ENCODE results near the gene RAB14. TPM values are rescaled to one million over a fixed set of nuclear protein-coding genes. Genes with fewer than 3 reads are reported as not detected.

Gene RAB14
- total RNA-seq, 2 experiments from 2014 or later: 8.6 to 37.1 TPM

DNA sequence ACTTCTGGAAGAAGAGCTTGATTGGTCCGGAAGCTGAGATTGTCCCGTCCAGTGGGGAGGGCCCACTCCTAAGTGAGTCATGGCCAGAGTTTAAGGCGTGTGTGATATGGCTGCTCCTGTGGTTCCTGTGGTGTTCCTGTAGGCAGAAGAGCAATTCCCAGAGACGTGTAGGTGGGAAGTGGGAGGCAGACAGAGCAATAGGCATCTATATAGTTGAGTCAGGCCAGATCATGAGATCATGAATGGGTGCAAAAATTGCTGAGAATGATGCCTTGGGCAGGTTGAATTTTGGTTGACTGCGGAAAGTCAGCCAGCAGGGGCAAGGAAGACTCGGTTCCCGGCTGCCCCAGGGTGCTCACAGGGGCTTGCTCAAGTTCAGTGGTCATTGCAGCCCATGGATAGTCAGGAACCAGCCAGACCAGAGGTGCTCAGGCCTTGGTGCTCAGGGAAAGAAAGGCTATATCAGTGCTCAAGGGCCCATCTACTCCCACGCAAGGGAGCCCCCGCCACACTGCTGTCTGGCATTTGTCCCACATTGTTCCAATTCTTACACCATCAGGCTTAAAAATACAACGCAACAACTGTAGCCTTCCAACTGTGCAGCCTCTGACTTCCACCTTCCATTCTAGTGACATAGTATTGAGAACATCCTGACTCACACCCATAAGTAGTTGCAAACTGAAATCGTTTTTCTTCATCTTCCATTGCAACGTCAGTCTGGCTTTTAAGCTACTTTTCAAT, 45.3 kb upstream of the RAB14 start:
- H2AFZ ChIP-seq (ENCODE audit: low read length): no peak overlapping the region
- no peak overlapping the region for H3K4me3 ChIP-seq (ENCODE audit: low read depth, low read length, poor library complexity, severe bottlenecking)
- H4K20me1 ChIP-seq (ENCODE audit: insufficient read depth, low read length): no peaks in the 10 kb centered on the region
- no TSS peak for BruUV-seq (replicated peaks)
- intact Hi-C loops (cut with micrococcal nuclease; ENCODE audit: unreplicated experiment): no loop called here
- H3K36me3 ChIP-seq (ENCODE audit: insufficient read depth, low read length): peaks cover 7% of the 10 kb centered on the region; the same call in 1 of the 2 replicates
- TF ChIP-seq CTCF (conservative IDR thresholded peaks at IDR 0.05; ENCODE audit: low read length) (no peak), EZH2phosphoT487 (IDR thresholded peaks at IDR 0.05; ENCODE audit: borderline replicate concordance, low read depth, low read length) (no peak)
- H3K9me3 ChIP-seq (ENCODE audit: low read length): peaks cover 9% of the 10 kb centered on the region; the same call in 1 of the 2 replicates
- ChIA-PET CTCF (ENCODE audit: unreplicated experiment) (interaction anchor here (0.6 kb wide), 1 partner anchor 716 kb away, joined by 3 read pairs; no protein-coding TSS in a partner anchor), POLR2A (no interaction called here)
- no peak overlapping the region for H3K4me2 ChIP-seq (ENCODE audit: low read length)
- no peaks in the 10 kb centered on the region for H3K79me2 ChIP-seq (ENCODE audit: insufficient read depth, low read depth, low read length)
- H3K9me2 ChIP-seq (ENCODE audit: insufficient read depth, low read length): no peaks in the 10 kb centered on the region
- DNase-seq (ENCODE audit: low spot score): no peak
- no peaks in the 10 kb centered on the region for H3K4me1 ChIP-seq (ENCODE audit: insufficient read depth, low read length, poor library complexity, severe bottlenecking)
- H3K27ac ChIP-seq (ENCODE audit: low read depth, low read length, poor library complexity, severe bottlenecking): no peak overlapping the region

- no peaks in the 10 kb centered on the region for H3K4me1 ChIP-seq (ENCODE audit: insufficient read depth, low read length, poor library complexity, severe bottlenecking)
- ChIA-PET CTCF (ENCODE audit: unreplicated experiment) (no interaction called here), POLR2A (interaction anchor here (1.5 kb wide), 1 partner anchor 11 kb away, joined by 5 read pairs; no protein-coding TSS in a partner anchor)
- H3K9me2 ChIP-seq (ENCODE audit: insufficient read depth, low read length): no peaks in the 10 kb centered on the region
- no peak for DNase-seq (ENCODE audit: low spot score)
- 0 out of 2 replicates have a peak, but pooled peaks cover 7% of the 10 kb centered on the region for H3K36me3 ChIP-seq (ENCODE audit: insufficient read depth, low read length)
- no peak overlapping the region for H3K4me2 ChIP-seq (ENCODE audit: low read length)
- H4K20me1 ChIP-seq (ENCODE audit: insufficient read depth, low read length): no peaks in the 10 kb centered on the region
- no peak for TF ChIP-seq EZH2phosphoT487 (IDR thresholded peaks at IDR 0.05; ENCODE audit: borderline replicate concordance, low read depth, low read length)
- TF ChIP-seq CTCF (conservative IDR thresholded peaks at IDR 0.05; ENCODE audit: low read length): no peak
- no peak overlapping the region for H2AFZ ChIP-seq (ENCODE audit: low read length)
- intact Hi-C loops (cut with micrococcal nuclease; ENCODE audit: unreplicated experiment): no loop called here
- BruUV-seq (replicated peaks): no TSS peak
- no peaks in the 10 kb centered on the region for H3K79me2 ChIP-seq (ENCODE audit: insufficient read depth, low read depth, low read length)
- no peak overlapping the region for H3K4me3 ChIP-seq (ENCODE audit: low read depth, low read length, poor library complexity, severe bottlenecking)
- H3K27ac ChIP-seq (ENCODE audit: low read depth, low read length, poor library complexity, severe bottlenecking): no peak overlapping the region
- peaks cover 9% of the 10 kb centered on the region; the same call in 1 of the 2 replicates for H3K9me3 ChIP-seq (ENCODE audit: low read length)
Observed at GRCh38 chr9:121242959-121243346, 41.3 kb upstream of the RAB14 start.
